GM12878 (cell line): ENCODE measurements around the gene FMOD. TPM values are rescaled to one million over a fixed set of nuclear protein-coding genes. Genes with fewer than 3 reads are reported as not detected.

ENCODE experiments used
- BCLAF1 ChIP-seq: fragments of 450-650 bp; IDR thresholded peaks from 2 replicates; pipeline ENCODE4 v1.6.1; 2017; ENCODE audit warnings: antibody characterized with exemption, mild to moderate bottlenecking, moderate library complexity
- BRCA1 ChIP-seq: IDR thresholded peaks from 2 replicates; pipeline ENCODE4 v1.6.1; 2011; ENCODE audit warnings: low read depth, low read length, improper control_type of control experiment
- E4F1 ChIP-seq: fragments of 450-650 bp; IDR thresholded peaks from 2 replicates; pipeline ENCODE4 v1.6.1; 2018; ENCODE audit warnings: borderline replicate concordance, mild to moderate bottlenecking; ENCODE audit not compliant: partially characterized antibody
- FOXM1 ChIP-seq: IDR thresholded peaks from 2 replicates; pipeline ENCODE4 v1.6.1; 2012; ENCODE audit warnings: low read depth, mild to moderate bottlenecking, inconsistent platforms, low read length, moderate library complexity
- IRF5 ChIP-seq: fragments of 450-650 bp; IDR thresholded peaks from 2 replicates; pipeline ENCODE4 v1.6.1; 2017; ENCODE audit warnings: borderline replicate concordance
- JUND ChIP-seq: IDR thresholded peaks from 2 replicates; pipeline ENCODE4 v1.6.1; 2012; ENCODE audit warnings: low read depth, mild to moderate bottlenecking, low read length, improper control_type of control experiment, moderate library complexity
- KAT2A ChIP-seq: conservative IDR thresholded peaks from 2 replicates; pipeline ENCODE4 v1.6.1; 2011; ENCODE audit warnings: low read depth, low read length; ENCODE audit not compliant: control insufficient read depth
- MEF2B ChIP-seq: fragments of 450-650 bp; IDR thresholded peaks from 2 replicates; pipeline ENCODE4 v1.6.1; 2018; ENCODE audit warnings: mild to moderate bottlenecking, moderate library complexity; ENCODE audit not compliant: partially characterized antibody, poor library complexity, severe bottlenecking
- NR2F1 ChIP-seq: fragments of 450-650 bp; conservative IDR thresholded peaks from 2 replicates; pipeline ENCODE4 v1.6.1; 2017; ENCODE audit warnings: mild to moderate bottlenecking
- RBBP5 ChIP-seq: fragments of 200-600 bp; sonication (generic); conservative IDR thresholded peaks from 2 replicates; pipeline ENCODE4 v1.6.1; 2016
- SMARCA5 ChIP-seq: fragments of 450-650 bp; IDR thresholded peaks from 2 replicates; pipeline ENCODE4 v1.6.1; 2017; ENCODE audit warnings: mild to moderate bottlenecking
- SREBF1 ChIP-seq: IDR thresholded peaks from 2 replicates; pipeline ENCODE4 v1.6.1; 2012; ENCODE audit warnings: mild to moderate bottlenecking, low read length
- SUPT20H ChIP-seq: IDR thresholded peaks from 2 replicates; pipeline ENCODE4 v1.6.1; 2011; ENCODE audit warnings: low read depth, mild to moderate bottlenecking, low read length, moderate library complexity, borderline replicate concordance; ENCODE audit not compliant: control insufficient read depth
- TCF7 ChIP-seq: IDR thresholded peaks from 2 replicates; pipeline ENCODE4 v1.6.1; 2014; ENCODE audit warnings: antibody characterized with exemption, borderline replicate concordance
- WRNIP1 ChIP-seq: IDR thresholded peaks from 2 replicates; pipeline ENCODE4 v1.6.1; 2011; ENCODE audit warnings: low read depth, low read length, improper control_type of control experiment, borderline replicate concordance
- ZNF384 ChIP-seq: IDR thresholded peaks from 2 replicates; pipeline ENCODE4 v1.6.1; 2012; ENCODE audit warnings: low read depth, mild to moderate bottlenecking, low read length, improper control_type of control experiment, borderline replicate concordance
- ZZZ3 ChIP-seq: IDR thresholded peaks from 2 replicates; pipeline ENCODE4 v1.6.1; 2011; ENCODE audit warnings: low read depth; ENCODE audit not compliant: control insufficient read depth, insufficient read length
- polyA plus RNA-seq, 11 experiments: library from polyadenylated mRNA; depleted of rRNA in 4 of 11; unstranded in 6 of 11; stranded (reverse) in 5 of 11; fragments of >200 nt; fragmentation: Nextera tagmentation in 4 of 11; fragmentation: Illumina TruSeq in 1 of 11; extraction: Ambion mirVana in 4 of 11; extraction: Trizol in 1 of 11; gene quantifications; 1 replicate in 1 of 11; 2 replicates in 10 of 11; pipeline versions ENCODE4 v1.2.1 to v1.2.3, GENCODE V29; 2011 to 2016; ENCODE audit warnings: inconsistent platforms in 2 of 11, missing spikeins in 2 of 11, low read depth in 1 of 11
- total RNA-seq, 4 experiments: library from RNA; depleted of rRNA in 3 of 4; stranded (reverse); fragments of >200 nt in 3 of 4; fragmentation: Illumina TruSeq in 1 of 4; extraction: Trizol in 1 of 4; gene quantifications; 2 replicates each; pipeline versions ENCODE4 v1.2.1 to v1.2.3, GENCODE V29; 2013 to 2021
- TF ChIP-seq, protein P1 (sequence below): IDR thresholded peaks from 2 replicates; pipeline ENCODE4 v1.6.1; 2012; ENCODE audit warnings: low read depth, low read length, improper control_type of control experiment
- TF ChIP-seq, protein P2 (sequence below): fragments of 450-650 bp; IDR thresholded peaks from 2 replicates; pipeline ENCODE4 v1.6.1; 2018; ENCODE audit warnings: mild to moderate bottlenecking, low read depth, moderate library complexity; ENCODE audit not compliant: partially characterized antibody

The FMOD gene
- total and polyA plus RNA-seq, 10 of the 15 experiments (the other 5 are each of a cell fraction or from before 2014, with no cell fraction given) = 0.03 to 0.26 (median 0.11) TPM; not detected in 7

DNA sequence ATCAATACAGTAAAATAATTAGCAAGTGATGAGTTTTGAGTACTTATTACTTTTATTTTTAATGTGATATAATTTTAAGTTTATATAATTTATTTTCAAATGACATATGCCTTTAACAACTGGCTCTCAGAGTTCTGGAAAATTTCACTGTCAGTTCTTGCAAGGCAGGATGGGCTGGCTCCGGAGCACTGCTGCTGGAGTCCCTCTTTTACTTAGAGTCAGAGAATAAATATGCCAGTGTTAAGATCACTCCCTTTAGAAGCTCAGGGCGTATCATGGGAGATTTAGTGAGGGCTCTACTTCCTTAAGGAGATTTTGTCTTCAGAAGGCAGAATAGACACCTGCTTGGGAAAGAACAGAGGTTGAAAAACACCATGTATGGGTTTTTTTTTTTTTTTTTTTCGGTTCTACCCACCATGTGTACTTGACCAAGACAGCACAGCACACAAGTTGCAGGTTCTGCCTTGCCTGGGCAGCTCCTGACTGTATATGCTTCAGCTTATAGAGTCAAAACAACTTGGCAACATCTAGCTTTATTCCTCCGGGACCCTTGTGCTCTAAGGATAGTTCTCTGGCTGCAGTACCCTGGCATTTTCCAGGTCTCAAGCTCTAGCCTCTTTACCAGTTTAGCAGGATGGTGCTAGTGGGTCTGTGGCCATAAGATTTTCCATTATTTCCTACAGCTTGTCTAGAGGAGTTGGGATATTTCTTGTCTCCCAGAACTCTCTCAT lies 29.7 kb upstream of the FMOD start (continued):
- TF ChIP-seq SREBF1 (no peak), SUPT20H (no peak), RBBP5 (no peak), FOXM1 (0 out of 2 replicates have a peak, but pooled peaks have one; percentile 55), MEF2B (peak; percentile 81), TCF7 (no peak), KAT2A (no peak), BCLAF1 (no peak), SMARCA5 (peak; percentile 74), ZNF384 (peak; percentile 93), BRCA1 (no peak), JUND (no peak), ZZZ3 (no peak), E4F1 (no peak), IRF5 (no peak), NR2F1 (no peak), WRNIP1 (no peak)
- TF ChIP-seq, protein P1, sequence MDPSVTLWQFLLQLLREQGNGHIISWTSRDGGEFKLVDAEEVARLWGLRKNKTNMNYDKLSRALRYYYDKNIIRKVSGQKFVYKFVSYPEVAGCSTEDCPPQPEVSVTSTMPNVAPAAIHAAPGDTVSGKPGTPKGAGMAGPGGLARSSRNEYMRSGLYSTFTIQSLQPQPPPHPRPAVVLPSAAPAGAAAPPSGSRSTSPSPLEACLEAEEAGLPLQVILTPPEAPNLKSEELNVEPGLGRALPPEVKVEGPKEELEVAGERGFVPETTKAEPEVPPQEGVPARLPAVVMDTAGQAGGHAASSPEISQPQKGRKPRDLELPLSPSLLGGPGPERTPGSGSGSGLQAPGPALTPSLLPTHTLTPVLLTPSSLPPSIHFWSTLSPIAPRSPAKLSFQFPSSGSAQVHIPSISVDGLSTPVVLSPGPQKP = 0 out of 2 replicates have a peak, but pooled peaks have one; percentile 29
- TF ChIP-seq, protein P2, sequence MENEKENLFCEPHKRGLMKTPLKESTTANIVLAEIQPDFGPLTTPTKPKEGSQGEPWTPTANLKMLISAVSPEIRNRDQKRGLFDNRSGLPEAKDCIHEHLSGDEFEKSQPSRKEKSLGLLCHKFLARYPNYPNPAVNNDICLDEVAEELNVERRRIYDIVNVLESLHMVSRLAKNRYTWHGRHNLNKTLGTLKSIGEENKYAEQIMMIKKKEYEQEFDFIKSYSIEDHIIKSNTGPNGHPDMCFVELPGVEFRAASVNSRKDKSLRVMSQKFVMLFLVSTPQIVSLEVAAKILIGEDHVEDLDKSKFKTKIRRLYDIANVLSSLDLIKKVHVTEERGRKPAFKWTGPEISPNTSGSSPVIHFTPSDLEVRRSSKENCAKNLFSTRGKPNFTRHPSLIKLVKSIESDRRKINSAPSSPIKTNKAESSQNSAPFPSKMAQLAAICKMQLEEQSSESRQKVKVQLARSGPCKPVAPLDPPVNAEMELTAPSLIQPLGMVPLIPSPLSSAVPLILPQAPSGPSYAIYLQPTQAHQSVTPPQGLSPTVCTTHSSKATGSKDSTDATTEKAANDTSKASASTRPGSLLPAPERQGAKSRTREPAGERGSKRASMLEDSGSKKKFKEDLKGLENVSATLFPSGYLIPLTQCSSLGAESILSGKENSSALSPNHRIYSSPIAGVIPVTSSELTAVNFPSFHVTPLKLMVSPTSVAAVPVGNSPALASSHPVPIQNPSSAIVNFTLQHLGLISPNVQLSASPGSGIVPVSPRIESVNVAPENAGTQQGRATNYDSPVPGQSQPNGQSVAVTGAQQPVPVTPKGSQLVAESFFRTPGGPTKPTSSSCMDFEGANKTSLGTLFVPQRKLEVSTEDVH = no peak
